HG03575 (cell line): ENCODE data around the gene ELAPOR1.

ENCODE experiments used
- ATAC-seq: cut with Tn5 transposase; IDR thresholded peaks from one replicate; pipeline ENCODE4 v1.9.1; 2021; ENCODE audit not compliant: unreplicated experiment, insufficient number of reproducible peaks, low FRiP score; ENCODE audit errors: extremely low read depth

The ELAPOR1 gene

GRCh38 chr1:109113590-109114341, at the start of gene ELAPOR1:
ELAPOR1 (plus strand) TSS chr1:109114115; CDS start chr1:109114184, 69 bp downstream.
- no peak for ATAC-seq

- no peak for ATAC-seq
These were observed 48.8 kb upstream of the ELAPOR1 start for GRCh38 chr1:109065137-109065536.

DNA sequence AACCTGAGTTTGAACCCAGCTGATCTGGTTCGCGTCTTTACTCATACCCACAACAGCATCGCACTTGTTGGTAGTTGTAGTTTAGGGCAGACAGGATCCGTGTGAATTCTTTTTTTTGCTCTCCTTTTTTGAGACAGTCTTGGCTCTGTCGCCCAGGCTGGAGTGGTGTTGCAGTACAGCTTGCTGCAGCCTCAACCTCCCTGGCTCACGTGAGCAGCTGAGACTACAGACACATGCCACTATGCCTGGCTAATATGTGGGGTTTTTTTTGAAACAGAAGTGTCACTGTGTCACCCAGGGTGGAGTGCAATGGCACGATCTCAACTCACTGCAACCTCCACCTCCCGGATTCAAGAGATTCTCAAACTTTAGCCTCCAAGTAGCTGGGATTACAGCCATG, 46.0 kb upstream of the ELAPOR1 start:
- ATAC-seq = no peak

DNA sequence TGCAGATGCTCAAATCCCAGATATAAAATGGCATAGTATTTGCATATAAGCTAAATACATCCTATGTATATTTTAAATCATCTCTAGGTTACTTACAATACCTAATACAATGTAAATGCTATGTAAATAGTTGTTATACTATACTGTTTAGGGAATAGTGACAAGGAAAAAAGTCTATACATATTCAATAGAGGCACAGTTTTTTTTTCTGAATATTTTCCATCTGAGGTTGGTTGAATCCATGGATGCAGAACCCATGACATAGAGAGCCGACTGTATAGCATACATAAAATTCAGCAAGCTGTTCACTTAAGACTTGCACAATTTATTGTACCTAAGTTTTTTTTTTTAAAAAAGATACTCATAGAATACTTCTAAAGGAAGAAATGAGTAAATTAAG, 44.6 kb upstream of the ELAPOR1 start:
- no peak for ATAC-seq

GRCh38 chr1:109075531-109076490, 38.1 kb upstream of the ELAPOR1 start, which contains the start of gene TAF13:
TAF13 (minus strand) TSS chr1:109076003; CDS start chr1:109075947, 56 bp downstream.
- ATAC-seq = peak; percentile 89

- no peak for ATAC-seq
These were observed 35.6 kb upstream of the ELAPOR1 start for GRCh38 chr1:109078317-109078716.

GRCh38 chr1:109079240-109079622, 34.7 kb upstream of the ELAPOR1 start:
- ATAC-seq = no peak

DNA sequence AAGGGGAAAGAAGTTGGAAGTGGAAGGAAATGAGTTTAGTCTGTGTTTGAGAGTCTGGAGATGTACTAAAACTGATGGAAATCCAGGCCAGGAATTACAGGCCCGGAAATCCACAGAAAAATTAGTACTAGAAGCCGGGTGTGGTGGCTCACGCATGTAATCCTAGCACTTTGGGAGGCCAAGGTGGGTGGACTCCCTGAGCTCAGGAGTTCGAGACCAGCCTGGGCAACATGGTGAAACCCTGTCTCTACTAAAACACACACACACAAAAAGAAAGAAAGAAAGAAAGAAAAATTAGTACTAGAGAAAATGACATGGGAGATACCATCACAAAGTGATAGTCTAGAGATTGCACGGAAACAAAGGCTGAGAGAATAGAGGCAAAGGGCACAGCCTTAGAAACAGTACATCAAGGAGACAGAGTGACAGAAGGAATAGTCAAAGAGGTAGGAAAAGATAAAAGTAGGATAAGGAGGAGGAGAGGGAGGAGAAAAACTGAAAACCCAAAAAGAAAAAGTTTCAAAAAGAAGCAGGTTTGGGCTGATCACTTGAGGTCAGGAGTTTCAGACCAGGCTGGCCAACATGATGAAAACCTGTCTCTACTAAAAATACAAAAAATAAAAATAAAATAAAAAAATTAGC, 33.4 kb upstream of the ELAPOR1 start:
- no peak for ATAC-seq

GRCh38 chr1:109083501-109083900, 30.4 kb upstream of the ELAPOR1 start:
- no peak for ATAC-seq

DNA sequence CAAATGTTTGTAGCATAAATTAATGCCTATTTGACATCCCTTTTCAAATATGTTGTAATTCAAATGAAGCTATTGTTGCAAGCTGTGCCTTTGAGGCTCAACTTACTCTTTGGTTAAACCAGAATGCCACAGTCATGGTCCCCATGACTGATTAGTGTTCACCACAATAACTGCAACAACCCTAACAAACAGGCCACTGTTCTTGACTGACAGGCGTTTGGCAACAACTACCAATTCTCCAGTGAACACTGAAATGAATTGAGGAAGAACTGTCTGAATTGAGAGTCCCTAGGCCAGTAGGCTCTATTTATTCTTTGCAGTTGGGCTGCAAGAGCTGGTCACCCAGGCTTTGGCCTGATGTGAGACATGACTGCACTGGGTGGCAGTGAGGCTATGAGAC, 30.0 kb upstream of the ELAPOR1 start:
- no peak for ATAC-seq

- ATAC-seq = no peak
These were observed 29.1 kb upstream of the ELAPOR1 start for GRCh38 chr1:109084563-109085517.

GRCh38 chr1:109089242-109090015, 24.5 kb upstream of the ELAPOR1 start:
- no peak for ATAC-seq

- no peak for ATAC-seq
These were observed 23.5 kb upstream of the ELAPOR1 start, which contains the start of gene TMEM167B for GRCh38 chr1:109090196-109091077. TMEM167B (plus strand) TSS chr1:109090764; CDS start chr1:109090873, 109 bp downstream.

DNA sequence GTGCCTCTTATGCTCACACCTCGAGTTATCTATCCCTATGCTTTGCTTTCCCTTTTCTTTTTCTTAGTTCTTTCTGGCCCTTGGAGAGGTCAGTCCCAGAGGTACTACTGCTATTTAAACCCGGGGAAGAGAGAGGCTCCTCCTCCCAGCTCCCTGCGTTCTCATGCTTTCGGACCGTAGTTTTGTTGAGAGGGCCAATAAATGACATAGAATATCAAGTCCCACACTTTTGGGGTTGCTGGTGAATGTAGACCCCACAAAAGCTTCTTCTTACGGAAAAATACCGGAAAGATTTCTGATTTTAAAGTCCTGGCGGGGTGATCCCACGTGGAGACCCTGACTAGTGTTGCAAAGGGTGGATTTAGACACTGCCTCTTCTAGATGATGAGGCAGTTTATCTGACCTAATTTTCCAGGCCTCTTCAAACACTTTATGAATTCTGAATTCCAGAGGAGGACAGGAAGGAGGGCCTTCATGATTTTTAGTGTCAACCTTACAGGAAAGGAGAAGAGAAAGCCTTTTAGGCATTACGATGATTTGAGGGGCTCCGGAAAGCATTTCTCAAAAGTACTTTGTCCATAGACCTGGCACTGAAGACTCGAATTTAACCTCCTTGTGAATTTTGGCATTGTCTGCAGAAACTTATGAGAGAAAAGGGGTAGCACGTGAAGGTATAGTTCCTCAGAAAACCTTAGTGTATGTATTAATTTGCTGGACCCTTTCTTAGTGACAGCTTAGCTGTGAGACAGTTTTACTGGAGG, 22.7 kb upstream of the ELAPOR1 start:
- ATAC-seq = no peak

GRCh38 chr1:109091839-109092193, 22.1 kb upstream of the ELAPOR1 start:
- ATAC-seq = no peak

DNA sequence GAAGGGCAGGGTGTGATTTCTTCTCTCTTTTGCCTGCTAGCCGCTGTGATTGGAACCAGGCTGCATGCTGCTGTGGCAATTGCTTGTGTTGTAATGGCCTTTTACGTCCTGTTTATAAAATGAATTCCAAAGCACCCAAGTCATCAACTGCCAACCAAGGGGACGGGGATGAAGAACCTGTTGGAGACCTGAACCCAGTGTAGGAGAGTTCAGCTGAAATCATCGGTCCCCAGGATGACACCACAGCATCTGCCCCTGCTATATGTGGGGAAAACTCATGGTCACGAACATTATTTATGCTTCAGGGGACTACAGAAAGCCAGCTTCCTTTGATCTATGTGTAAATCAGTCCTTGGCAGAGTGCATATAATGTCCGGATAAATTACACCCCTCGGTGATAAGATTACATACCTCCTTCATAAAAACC, 19.5 kb upstream of the ELAPOR1 start:
- ATAC-seq = no peak
